Lung microvascular endothelial cell (primary cell): ENCODE results near the gene VAV2. TPM values are rescaled to one million over a fixed set of nuclear protein-coding genes. Genes with fewer than 3 reads are reported as not detected.

Experiments used
- DNase-seq, 2 donors: peaks; one replicate each; pipeline versions ENCODE4 v3.0.0 to v3.0.0-alpha.2; 2010; ENCODE audit warnings: low read depth in 2 of 2
- total RNA-seq: library from RNA; depleted of rRNA; stranded (reverse); fragments of >200 nt; gene quantifications from 2 replicates; pipeline ENCODE4 v1.2.1, GENCODE V29; 2014

Gene VAV2
- total RNA-seq, 1 donor from 2014 or later: 17.7 TPM

DNA sequence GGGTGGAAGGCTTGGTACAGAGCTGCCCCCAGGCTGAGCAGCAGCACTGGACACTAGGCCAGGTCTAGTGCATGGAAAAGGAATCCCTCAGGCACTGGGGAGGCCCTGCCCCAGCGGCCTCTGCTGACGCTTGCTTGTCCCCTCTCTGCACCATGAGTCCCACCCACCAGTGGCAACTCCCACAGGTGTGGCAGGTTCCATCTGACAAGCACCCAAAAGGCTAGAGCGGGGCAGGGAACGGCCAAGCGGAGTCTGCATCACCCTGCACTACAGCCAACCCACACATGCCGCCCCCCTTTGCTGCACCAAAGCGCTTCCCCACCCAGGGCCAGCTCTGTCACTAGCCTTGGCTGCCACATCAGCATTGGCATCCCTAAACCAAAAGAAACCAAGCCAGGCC is 138.8 kb downstream of the VAV2 start:
- no peak for DNase-seq

DNA sequence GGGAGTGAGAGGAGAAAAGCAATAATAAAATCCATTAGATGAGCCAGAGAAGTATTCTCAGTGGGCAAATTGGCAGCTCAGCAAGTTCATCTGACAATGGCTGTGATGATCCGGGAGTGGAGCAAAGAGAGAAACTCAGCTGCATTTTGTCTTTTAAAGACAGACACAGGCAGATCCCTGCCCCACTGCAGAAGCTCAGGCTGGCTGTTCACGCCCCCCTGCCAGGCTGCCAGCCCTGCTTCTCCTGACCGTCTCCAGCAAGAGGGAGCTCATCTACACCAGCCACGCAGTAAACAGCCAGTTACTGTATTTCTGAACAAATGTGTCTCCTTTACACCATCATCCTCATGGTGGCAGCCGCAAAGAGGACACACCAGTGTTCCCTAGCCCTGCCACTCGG is 139.7 kb downstream of the VAV2 start:
- no peak for DNase-seq

DNA sequence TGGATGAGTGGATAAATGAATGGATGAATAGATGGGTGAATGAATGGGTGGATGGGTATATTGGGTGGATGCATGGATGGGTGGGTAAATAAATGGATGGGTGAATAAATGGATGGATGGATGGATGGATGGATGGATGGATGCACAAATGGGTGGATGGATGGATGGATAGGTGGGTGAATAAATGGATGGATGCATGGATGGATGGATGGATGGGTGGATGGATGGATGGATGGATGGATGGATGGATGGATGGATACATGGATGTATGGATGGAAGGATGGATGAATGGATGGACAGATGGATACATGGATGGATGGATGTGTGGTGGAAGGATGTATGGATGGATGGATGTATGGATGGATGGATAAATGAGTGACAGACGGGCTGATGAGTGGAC is 140.4 kb downstream of the VAV2 start:
- DNase-seq: no peak

DNA sequence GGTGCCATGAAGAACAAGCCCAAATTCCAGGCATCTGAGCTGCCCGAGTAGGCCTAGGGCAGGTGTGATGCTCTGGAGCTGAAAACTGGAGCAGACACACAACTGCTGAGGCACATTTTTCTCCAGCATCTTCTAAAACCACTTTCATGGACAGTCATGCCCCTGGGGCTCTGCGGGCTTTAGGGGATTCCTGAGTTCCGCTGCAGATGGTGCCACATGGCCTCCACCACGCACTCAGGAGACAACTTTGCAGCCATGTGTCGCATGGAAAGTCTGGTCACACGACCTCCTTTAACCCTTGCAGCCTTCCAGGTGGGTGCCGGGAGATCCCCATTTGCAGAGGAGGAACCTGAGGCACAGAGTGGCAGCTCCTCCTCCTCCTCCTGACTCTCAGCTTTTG is 141.2 kb downstream of the VAV2 start:
- no peak for DNase-seq

DNA sequence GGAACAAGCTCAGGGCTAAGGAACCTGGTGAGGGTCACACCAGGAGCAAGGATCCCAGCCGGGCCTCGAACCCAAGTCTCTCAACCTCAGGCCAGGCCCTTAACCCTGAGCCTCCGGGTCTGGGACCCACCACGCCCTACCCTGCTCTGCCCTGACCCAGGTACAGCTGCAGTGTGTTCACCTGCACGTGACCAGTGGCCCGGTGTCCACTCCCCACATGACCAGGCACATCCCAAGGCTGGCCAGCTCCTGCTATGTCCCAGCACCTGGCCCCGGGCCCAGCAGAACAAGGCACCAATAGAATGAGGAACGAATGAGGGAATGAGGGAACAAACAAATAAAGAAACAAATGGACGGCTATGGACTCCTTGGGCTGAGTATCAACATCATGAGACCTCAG is 142.0 kb downstream of the VAV2 start:
- DNase-seq: no peak

DNA sequence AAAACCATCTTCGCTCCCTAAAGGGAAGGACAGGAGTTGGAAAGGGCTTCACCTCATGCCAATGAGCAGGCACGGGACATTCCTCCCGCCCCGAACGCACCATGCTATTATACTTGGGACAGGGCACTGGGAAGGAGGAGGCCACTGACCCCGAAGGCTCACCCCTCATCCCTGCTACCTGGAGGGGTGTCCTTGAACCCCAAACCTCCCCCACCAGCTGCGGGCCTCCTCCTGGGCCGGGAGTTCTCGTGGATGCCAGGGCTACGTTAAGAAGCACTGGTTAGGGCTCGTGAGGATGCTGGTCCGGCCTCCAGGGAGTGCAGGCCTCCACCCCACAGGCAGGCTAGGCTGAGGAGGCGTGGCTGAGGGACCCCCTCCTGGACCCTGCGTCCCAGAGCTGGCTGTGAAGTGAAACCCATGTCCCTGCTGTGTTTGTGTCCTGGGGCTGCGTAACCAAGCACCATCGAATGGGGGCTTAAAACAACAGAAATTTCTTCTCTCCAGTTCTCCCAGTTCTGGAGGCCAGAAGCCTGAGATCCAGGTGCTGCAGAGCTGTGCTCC is 142.9 kb downstream of the VAV2 start:
- DNase-seq: no peak

DNA sequence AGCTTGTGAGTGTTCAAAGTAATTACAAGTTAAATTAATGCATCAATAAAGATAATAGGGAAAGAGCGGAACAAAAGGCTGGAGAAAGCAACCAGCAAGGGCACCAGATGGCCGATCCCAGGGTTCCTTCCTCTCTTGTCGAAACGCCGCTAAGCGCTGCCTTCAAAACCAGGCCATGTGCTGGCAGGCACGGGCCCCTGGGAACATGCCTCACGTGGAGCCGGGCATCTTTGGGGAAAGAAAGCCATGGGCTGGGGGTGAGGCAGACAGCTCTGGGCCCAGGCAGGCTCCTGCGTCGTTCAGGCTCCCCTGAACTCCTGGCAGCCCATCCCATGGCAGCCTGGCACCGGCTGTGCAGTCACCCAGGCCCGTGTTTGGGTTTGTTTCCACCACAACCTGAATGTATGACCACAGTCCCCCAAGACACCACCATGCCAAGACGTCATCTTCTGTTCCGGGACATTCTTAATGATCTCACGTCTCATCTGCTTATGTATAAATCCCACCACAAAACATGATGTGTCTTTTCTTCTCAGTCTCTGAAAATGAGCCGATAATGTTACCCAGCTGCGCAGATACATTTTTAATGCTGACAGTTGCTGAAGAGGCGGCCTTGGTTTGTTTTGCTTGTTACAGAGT is 143.5 kb downstream of the VAV2 start:
- DNase-seq: no peak

DNA sequence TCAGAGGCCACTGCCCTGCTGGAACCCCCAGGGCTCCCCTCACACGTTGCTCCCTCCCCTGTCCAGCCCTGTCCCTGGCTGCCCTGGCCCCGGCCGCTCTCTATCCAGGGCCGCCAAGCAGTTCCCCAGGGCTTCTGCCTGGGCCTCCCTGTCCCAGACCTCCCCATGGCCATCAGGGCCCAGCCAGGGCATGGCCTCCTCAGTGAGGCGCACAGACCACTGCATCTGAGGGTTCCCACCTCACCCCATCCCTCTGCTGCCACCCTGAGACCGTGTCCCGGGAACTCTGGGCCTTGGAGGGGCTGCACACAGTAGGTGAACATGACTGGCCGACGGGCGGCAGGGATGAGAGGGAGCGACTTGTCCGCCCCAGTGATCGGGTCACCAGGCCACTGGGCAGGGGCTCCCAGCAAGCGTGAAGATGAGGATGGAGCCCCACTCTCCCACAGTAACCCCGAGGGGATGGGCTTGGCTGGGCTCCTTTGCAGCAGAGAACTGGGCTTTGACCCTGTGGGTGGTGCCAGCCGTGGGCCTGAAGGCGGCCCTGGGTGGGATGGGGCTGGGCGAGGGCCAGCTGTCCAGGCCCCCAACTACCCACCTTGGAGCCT is 145.5 kb downstream of the VAV2 start:
- DNase-seq: no peak

DNA sequence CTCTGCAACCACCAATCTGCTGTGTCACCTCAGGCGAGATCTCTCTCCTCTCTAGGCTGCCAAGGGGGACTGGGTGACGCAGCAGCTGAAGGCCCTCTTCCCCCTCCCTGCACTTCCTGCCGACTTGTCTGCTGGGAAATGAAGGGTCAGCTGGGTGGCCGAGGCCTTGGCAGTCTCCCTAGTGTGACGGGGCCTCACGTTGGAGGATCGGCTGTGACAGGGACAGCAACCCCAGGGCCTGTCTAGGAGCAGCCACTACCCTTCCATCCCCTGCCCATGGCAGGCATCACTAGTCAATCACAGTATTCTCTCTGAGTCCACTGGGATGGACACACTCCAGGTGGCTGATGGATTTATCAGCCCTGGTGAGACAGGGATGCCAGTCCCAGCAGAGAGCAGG is 146.7 kb downstream of the VAV2 start:
- peak; percentile 90 to 94 for DNase-seq

DNA sequence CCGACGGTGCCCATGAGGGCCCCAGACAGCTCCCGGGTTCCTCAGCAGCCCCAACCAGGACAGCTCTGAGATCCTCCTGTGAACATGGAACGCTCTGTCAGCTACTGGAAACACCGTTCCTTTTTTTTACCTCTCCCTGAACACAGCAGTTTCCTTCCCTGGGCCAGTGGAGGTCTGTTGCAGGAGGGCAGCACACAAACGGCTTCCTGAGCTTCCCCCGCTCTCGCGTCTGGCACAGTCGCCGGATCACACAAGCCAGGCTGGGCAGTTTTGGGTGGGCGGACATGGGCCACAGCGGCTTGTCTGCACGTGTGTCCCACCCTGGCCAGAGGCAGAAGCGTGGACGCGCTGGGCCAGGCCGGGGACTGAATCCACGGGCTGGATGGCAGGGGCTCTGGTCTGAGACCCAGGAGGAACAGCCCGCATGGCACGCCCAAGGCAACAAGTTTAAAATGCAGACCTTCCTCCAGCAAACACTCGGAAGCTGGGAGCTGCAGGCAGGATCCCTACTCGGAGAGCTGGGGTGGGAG is 147.2 kb downstream of the VAV2 start:
- DNase-seq: peak; percentile 43 to 83

DNA sequence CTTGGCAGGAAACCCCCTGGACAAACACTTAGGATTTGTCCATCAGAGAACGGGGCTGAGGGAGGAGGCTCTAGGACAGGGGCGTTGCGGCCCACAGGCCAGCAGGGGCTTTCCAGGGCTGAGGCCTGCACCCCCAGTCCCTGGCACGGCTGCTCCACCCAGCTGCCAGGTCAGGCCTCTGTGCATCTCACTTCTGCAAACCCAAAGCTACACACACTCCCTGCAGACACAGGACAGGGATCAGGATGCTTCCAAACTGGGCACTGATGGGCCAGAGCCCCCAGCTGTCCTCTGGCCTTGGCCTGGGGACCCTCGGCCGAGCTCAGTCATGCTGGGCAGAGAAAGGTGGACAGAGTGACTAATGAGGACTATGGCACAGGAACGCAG is 147.7 kb downstream of the VAV2 start:
- no peak for DNase-seq

DNA sequence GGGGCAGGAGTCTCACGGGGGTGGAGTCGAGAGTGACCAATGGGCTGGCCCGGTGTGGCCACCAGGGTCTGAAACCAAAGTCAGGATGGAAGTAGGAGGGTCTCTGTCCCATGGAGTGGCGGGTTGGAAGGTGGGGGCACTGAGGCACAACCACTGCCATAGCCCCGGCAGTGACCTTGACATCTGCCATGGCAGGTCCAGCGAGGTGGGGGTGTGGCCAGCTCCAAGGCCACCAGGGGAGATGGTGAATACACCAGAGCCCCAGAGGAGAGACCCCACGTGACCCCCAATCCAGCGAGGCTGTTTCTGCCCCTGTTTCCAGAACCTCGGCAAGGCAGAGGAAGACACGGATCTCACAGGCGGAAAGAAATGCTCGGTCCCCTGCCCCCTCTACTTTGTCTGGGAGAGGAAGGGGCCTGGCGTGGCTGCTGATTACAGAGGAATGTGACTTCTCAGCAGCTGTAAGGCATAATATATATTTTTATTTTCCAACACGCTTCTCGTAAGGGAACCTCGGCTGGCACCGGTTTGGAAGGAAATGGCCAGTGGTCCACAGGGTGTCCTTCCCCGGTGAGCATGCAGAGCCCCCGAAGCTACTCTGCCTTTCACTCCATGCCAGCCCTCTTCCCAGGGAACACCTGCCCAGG is 148.2 kb downstream of the VAV2 start:
- no peak for DNase-seq

DNA sequence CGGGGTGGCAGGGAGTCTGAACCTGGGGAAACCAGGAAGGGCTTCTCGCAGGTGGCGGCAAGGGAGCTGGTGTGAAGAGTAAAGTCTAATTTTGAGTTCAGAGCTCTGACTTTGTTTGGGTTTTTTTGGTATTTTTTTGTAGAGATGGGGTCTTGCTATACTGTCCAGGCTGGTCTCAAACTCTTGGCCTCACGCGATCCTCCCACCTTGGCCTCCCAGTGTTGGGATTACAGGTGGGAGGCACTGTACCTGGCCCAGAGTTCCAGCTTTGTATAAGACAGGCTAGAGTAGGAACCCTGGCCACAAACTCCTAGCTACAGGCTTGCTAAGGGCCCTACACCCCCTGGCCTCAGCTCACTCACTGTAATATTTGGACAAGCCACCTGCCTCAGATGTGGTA is 148.9 kb downstream of the VAV2 start:
- no peak for DNase-seq

DNA sequence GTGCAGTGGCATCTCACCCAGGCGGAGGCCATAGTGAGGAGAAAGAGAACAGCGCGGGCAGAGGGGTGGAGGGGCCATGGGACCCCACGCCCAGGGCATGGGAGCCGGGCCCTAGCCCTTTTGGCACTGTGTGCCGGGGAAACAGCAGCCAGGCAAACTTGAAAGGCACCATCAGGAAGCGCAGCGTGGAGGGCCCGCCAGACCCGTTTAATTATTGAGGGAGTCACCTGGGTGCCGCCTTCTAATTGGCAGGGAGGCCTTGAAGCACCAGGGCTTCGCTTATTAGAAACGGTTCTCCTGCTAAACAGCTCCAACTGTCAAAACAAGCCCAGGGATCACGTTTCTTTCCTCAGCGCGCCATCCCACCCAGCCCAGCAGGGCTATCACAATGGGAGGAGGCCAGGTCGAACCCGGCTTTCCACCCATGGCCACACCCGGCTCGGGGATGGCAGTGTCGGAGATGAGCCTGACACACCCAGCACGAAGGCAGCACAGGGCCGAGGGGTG is 149.3 kb downstream of the VAV2 start:
- DNase-seq: no peak

DNA sequence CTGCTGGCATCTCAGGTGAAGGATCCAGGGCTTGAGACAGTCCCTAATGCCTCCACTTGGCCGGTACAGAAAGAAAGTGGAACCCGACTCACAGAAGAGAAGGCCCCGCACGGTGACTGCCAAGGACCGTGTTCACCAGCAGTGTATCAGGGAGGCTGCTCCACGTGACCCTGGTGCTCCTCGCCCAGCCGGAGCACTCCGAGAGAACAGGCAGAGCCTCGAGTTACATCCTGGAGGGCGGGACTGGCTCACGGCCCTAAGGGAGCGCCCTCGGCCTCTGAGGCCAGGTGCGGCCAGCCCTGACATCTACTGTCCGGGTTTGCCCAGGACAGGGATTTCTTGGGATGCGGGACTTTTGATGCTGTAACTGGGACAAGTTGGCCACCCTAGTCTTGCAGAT is 149.9 kb downstream of the VAV2 start:
- DNase-seq: no peak

DNA sequence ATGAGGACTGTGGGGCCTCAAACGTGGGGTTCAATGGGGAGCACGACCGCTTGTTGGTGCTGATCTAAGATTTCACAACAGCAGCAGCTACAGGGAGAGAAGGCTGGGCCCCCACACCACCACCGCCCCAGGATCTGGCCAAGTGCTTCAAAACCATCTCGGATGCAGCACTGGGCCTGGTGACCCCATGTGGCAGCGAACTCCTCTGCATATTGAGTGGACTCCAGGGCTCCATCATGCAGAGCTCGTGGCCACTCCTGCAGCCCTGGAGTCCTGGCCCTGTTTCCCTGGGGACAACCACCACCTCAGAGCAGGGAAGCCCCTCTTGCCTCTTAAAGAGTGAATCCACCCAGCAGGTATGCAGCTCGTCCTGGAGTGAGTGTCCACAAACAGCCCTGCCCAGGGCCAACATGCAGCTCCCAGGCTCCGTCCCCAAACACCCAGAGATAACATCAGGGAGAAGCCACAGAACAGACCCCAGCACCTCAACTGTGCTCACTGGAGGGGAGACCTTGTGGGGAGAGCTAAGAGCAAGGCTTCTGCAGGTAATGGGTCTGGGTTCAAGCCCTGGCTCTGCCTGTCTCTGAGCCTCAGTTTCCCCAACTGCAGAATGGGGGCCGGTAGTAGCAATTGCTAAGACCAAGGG is 150.8 kb downstream of the VAV2 start:
- no peak for DNase-seq

DNA sequence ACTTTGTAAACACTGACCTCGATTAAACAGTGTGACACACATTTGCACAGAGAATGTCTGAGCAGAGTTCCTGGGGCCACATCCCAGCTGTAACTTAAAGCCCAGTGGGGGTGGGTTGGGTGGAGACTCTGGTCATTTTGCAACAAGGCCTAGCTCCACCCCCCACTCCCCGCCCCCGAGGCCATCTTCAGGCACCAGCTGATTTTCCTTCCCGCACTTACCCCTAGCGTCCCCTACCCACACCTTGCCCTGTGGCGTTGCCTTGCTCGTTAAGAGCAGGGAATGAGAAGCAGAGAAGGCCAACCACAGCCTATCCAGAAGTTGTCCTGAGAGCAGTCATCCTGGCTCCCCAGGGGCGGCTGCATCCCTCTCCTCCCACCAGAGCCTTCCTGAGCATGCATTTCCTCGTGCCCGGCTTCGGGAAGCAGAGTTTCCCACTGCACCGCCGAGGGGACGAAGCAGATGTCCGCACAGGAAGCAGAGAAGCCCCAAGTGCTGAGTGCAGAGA is 152.2 kb downstream of the VAV2 start:
- DNase-seq: peak in 1 of 2 donors; percentile 58

DNA sequence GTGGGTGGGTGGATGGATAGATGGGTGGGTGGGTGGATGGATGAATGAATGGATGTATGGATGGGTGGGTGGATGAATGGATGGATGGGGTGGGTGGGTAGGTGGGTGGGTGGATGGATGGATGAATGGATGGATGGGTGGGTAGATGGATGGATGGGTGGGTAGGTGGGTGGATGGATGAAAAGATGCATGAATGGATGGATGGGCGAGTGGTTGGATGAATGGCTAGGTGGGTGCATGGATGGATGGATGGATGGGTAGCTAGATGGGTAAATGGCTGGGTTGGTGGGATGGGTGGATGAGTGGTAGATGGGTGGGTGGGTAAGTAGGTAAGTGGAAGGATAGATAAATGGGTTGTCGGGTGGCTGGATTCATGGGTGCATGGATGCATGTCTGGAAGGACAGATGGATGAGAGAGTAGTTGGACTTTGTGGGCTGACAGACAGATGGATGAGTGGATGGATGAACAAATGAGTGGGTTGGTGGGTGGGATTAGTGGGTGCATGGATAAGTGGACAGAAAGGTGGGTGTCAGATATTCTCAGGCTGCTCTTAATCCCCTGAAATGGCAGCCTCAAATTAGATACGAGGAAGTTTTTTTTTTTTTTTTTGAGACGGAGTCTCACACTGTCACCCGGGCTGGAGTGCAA is 153.1 kb downstream of the VAV2 start:
- no peak for DNase-seq

DNA sequence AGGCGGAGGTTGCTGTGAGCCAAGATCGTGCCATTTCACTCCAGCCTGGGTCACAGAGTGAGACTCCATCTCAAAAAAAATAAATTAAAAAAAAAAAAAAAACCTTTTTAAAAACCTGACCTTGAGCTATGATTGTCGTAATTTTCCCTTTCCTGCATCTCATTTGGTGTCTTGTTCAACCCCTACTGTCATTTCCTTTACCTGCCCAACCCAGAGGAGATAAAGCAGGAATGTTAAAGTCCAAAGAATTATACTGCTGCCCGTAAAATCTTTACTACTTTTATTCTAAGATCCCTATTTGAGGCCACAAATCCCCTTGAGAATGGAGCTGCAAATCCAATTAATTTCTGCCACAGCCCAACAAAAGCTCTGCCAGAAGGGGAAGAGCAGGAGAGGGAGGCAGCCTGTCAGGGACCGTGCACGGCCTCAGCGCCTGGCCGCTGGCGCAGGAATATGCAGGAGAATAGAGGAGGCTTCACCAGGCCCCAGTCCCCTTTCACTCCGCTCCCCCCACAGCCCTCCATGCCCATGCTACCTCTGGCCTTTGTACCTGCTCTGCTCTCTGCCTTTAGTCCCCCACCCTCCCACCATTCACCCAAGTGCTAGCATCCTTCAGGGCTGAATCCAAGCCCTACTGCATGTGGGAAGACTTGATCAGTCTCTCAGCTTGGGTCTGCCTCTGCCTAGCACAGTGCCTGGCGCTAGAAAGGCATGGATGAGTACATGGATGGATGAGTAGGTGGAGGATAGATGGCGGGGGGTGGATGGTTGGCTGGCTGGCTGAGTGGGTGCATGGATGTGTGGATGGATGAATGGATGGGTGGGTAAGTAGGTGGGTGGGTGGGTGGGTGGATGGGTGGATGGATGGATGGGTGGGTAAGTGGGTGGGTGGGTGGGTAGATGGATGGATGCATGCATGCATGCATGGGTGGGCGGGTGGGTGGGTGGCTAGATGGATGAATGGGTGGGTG is 154.2 kb downstream of the VAV2 start:
- no peak for DNase-seq

DNA sequence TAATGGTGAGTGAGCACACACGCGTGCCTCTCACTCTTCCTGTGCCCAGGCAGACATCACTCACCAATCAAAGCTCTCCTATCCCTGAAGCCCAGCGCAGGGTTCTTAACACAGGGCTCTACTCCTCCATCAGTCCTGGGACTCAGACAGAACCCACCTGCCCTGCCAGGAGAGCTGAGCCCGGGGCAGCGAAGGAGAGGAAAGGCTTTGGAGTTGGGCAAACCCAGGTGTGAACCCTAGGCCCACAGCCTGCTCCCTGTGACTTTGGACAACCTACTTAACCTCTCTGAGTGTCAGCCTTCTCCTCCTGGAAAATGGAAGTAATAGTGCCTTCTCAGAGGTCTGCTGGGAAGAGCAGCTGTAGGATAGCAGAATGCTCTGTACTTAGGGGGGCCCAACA is 155.3 kb downstream of the VAV2 start:
- DNase-seq: no peak
